Caki2 (cell line): ENCODE data around the gene RSF1. TPM values are rescaled to one million over a fixed set of nuclear protein-coding genes. Genes with fewer than 3 reads are reported as not detected.

ENCODE experiments used
- DNase-seq: peaks from one replicate; pipeline ENCODE4 v3.0.0-alpha.2; 2015; ENCODE audit warnings: low read depth
- in situ Hi-C: cut with HindIII; loops from 2 replicates; pipeline ENCODE4 v1.10.0; 2016; ENCODE audit warnings: low sequenced_read_pairs, low pct_unique_long_range_greater_than_20kb, mixed read lengths
- total RNA-seq: library from RNA; depleted of rRNA; stranded (reverse); fragments of >200 nt; shearing (Covaris generic); gene quantifications from 2 replicates; pipeline ENCODE4 v1.2.3, GENCODE V29; 2014; ENCODE audit warnings: low replicate concordance

The RSF1 gene
- total RNA-seq, 1 experiment from 2014 or later = 4.9 TPM

DNA sequence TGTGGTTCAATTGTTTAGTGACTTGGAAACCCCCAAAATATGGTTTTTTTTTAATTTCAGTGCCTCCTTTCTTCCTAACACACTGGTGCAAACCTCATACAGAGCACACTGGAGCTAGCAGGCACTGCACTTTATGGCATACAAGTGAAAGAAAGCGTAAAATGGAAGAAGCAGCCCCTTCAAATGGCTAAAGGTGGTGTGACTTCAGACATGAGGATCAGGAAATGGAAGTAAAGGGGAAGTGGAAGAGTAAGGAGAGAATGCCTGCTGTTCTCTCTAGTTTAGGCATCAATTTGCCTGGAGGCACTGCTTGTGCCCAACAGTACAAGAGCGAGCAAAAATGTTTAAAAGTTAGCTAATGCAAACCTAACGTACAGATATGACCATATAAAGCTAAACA lies 5.7 kb downstream of the RSF1 start:
- in situ Hi-C loops = no loop called here
- no peak for DNase-seq

DNA sequence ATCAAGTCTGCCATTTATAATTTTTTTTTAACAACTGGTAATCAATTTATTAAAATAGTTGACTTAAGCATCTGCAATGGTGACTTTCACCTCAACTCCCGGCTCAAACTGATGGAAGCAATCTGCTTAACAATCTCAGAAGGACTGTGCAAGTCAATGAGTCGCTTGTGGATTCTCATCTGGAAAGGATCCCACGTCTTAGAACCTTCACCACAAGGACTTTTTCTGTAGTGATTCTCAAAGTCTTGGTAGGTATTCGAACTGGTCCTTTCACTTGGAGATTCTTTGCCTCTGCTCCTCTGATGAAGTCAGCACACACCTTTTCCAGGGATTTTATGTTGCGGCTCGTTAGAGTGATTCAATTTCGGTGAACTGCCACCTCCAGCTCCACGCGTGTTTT lies 7.3 kb downstream of the RSF1 start:
- in situ Hi-C loops = no loop called here
- no peak for DNase-seq

DNA sequence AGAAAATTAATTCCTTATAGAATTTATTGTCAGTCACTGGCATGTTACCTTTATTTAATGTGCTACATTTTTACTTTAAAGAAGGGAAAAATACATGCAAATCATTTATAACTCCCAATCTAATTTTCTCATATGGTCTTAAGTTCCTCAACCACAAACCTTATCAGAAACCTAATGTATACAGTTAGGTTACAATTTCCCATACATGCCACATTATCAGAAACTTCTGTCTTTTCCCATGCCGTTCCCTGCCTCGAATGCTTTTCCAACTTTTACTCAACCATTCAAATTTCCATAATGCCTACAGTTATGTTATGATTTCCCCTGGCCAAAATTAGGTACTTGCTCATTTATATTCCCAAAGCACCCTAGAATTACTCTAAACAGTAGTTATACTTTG lies 13.5 kb downstream of the RSF1 start:
- in situ Hi-C loops = no loop called here
- DNase-seq = no peak

DNA sequence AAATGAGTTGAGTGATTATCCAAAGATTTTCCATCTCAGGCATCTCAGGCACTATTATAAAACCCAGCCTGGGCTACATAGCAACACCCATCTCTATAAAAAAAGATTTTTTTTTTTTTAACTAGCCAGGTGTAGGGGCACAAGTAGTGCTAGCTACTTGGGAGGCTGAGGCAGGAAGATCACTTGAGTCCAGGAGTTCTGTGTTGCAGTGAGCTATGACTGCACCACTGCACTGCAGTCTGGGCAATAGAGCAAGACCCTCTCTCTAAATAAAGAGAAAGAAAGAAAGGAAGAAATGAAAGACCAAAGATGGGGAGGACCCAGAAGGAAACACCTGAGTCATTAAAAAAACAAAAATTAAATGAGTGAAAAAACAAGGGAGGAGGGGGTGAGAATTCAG lies 14.1 kb downstream of the RSF1 start:
- in situ Hi-C loops = no loop called here
- DNase-seq = no peak

DNA sequence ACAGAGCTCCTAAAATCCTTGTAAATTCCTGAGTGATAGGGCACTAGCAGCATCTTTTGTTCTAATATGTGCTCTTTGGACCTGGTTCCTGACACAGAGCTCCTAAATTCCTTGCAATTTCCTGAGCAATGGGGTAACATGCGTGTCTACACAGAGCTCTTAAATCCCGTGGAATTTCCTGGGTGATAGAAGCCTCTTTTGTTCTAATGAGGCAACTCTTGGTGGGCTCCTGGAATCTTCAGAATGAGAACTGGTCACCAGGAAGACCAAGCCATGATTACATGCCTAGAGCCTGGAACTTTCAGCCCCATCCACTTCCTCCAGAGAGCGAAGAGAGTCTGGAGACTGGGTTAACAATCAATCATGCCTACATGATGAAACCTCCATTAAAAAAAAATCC lies 19.0 kb downstream of the RSF1 start:
- DNase-seq = no peak
- in situ Hi-C loops = no loop called here

DNA sequence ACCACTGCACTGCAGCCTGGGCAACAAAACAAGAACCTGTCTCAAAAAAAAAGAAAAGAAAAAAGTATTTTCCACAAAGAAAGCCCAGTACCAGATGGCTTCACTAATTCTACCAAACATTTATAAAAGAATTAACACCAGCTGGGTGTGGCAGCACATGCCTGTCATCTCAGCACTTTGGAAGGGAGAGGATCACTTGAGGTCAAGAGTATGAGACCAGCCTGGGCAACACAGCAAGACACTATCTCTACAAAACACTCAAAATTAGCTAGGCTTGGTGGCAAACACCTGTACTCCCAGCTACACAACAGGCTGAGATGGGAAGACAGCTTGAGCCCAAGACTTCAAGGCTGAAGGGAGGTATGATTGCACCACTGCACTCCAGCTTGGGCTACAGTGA lies 20.1 kb downstream of the RSF1 start:
- in situ Hi-C loops = no loop called here
- no peak for DNase-seq

DNA sequence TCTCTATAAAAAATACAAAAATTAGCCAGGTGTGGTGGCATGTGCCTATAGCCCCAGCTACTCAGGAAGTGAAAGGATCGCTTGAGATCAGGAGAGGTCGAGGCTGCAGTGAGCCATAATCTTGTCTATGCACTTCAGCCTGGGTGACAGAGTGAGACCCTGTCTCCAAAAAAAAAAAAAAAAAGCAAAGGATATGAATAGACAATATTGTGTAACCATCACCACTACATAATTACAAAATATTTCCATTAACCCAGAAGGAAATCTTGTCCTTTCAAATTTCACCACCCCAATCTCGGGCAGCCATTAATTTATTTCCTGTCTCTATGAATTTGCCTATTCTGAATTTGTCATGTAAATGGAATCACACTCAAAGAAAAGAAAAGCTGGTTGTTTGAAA lies 21.2 kb downstream of the RSF1 start:
- in situ Hi-C loops = no loop called here
- no peak for DNase-seq

DNA sequence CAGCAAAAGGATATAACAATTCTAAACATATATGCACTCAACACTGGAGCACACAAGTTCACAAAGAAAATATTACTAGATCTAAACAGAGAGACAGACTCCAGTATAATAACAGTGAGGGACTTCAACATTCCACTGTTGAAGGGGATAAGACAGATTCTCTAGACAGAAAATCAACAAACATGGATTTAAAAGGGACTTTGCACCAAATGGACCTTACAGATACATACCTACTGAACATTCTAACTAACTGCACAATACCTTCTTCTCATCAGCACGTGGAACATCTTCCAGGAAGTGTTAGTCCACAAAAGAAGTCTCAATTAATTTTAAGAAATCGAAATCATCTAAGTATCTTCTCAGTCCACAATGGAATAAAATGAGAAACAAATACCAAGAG lies 26.6 kb downstream of the RSF1 start:
- in situ Hi-C loops = no loop called here
- no peak for DNase-seq

DNA sequence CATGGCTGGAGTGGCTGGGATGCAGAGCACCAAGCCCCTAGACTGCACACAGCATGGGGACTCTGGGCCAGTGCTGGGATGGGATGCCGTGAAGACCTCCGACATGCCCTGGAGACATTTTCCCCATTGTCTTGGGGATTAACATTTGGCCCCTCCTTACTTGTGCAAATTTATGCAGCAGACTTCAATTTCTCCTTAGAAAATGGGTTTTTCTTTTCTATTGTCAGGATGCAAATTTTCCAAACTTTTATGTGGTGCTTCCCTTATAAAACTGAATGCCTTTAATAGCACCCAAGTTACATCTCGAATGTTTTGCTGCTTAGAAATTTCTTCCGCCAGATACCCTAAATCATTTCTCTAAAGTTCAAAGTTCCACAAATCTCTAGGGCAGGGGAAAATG lies 29.2 kb downstream of the RSF1 start:
- no peak for DNase-seq
- in situ Hi-C loops = no loop called here

DNA sequence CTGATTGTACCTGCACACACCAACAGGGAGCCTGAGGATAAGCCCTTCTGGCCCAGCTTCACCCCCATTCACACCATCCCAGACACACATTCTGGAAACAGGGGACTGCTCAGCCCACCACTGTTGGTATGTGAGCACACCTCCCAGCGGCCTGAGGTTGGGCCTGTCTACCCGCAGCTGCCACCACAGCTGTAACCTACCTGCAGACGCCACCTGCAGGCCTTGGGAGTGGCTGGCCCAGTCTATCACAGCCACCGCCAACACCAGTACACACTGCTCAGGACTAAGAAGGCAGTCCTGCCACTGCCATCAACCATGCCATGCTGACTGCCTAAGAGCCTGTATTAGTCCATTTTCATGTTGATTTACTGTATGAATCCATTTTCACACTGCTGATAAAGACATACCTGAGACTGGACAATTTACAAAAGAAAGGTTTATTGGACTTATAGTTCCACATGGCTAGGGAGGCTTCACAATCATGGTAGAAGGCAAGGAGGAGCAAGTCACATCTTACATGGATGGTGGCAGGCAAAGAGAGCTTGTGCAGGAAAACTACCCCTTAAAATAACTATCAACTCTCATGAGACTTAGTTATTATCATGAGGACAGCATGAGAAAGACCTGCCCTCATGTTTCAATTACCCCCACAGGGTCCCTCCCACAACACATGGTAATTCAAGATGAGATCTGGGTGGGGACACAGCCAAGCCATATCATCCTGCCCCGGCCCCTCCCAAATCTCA lies 30.6 kb downstream of the RSF1 start:
- no peak for DNase-seq
- in situ Hi-C loops = no loop called here

DNA sequence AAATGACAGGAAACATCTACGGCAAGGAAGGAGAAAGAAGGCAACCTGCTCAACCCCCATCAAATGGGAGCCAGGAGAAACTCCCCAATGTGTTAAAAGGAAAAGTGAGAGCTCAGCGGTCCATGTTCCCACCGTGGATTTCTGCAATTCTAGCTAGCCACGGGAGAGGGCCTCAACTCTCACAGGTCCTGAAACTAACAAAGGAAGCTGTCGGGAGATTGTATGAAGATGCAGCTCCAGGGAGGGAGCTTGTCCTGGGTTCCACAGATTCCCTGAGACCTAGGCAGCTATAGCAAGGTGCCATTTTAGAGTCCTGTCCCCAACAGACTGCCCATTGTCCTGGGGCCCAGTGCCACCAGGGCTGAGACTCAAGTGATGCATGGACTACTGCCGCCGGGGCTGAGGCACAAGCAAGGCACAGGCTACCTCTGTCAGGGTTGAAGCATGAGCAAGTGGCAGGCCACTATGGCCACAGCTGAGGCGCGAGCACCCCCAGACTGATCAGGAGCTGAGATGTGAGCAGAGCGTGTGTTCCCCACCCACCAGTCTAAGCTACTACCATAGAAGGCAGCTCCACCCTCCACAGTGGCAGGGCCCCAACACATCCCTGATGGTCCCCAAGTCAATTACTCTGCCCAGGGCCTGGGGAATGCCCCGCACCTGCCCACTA lies 31.3 kb downstream of the RSF1 start:
- no peak for DNase-seq
- in situ Hi-C loops = no loop called here

DNA sequence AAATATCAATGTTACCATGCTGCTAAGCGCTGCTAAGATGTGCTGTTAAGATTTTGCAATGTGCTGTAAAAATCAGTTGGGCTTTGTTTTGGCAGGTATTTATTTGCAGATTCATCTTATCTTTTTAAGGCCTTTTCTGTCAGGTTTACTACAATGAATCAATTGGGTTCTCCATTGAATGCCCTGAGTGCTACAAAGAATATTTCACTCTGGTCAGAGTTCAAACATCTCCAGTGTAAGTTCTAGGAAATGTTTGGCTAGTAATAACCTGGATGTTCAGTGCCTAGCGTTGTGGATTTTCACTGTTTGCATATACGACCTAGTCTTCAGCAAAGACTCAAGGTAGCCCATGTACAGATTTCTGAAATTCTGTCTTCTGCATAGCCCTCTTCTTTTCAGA lies 36.0 kb downstream of the RSF1 start:
- in situ Hi-C loops = no loop called here

DNA sequence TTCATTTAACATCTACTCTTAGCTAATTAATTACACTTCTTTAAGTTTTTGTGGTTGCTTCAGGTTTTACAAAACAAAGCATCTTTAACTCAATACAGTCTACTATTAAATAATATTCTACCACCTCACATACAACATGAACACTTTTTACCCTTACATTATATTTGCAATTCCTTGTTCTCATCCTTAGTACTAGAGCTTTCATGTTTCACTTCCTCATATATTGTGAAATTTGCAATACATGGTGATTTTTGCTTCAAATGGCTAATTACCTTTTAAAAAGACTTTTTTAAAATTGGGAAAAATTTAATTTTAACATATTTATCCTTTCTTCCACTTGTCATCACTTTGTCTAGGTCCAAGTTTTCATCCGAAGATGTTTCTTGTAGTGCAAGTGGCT lies 37.5 kb downstream of the RSF1 start:
- no peak for DNase-seq
- in situ Hi-C loops = no loop called here

More for the DNA sequence above, 36.0 kb downstream of the RSF1 start:
- no peak for DNase-seq

DNA sequence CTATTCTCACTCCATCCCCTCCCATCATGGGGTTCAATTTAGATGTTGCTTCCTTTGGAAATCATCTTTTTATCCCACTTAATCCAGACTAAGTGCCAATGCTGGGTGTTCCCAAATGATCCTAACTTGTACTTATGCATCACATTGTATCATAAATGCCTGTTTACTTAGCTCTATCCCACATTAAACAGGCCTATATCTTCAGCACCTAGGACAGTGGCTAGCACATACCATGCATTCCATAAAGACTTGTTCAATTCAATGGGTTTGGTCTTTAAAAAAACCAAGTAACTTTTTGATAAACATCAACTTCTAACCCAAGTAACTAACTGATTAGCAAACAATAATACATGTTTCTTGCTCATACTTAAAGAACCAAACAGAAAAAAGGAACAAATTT lies 40.6 kb downstream of the RSF1 start:
- in situ Hi-C loops = no loop called here
- peak; percentile 30 for DNase-seq

DNA sequence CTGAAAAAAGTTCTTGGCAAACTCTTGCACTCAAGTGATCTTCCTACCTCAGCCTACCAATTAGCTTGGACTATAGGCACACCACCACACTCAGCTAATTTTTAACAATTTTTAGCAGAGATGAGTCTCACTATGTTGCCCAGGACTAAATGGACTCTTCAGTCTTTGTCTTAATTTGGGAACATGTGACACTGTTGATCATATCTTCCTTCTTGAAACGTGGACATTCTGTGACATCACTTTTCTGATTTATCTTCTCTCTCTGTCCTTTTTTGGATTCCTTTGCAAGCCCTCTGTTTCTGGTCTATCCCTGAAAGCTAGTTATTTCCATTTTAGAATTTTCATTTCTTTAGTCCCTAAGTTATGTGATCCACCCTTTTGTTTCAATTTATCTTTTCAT lies 42.0 kb downstream of the RSF1 start:
- in situ Hi-C loops = no loop called here
- DNase-seq = no peak

DNA sequence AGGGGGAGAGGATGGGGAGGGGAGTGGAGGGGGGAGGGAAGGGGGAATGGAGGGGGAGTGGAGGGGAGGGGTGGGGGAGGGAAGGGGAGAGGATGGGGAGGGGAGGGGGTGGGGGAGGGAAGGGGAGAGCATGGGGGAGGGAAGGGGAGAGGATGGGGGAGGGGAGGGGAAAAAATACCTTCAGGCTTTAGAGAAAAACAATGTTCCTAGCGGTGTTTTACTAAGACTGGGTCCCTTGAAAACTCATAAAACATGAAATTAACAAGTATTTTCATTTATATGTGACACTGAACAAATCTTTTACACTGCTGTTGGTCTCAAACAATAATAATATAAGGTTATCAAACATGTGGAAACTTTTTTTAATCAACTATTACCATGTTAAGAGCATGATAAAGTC lies 42.4 kb downstream of the RSF1 start:
- in situ Hi-C loops = no loop called here
- no peak for DNase-seq

DNA sequence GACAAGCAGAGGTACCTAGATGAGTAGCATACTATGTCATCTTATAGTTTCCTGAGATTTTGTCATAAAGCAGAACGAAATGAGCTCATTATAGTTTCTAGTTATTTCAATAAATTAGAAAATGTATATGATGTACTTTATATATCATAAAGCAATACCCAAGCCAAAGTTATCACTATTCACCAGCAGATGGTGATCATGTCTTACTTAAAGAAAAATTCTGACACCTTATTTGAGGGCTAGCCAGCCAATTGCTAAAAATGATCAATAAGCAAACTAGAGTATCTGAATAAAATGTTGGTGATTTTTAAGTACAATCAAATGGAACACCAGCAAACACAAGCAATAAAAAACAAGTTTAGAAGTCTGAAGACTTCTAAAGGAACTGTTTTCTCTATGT lies 44.1 kb downstream of the RSF1 start:
- DNase-seq = no peak
- in situ Hi-C loops = no loop called here

DNA sequence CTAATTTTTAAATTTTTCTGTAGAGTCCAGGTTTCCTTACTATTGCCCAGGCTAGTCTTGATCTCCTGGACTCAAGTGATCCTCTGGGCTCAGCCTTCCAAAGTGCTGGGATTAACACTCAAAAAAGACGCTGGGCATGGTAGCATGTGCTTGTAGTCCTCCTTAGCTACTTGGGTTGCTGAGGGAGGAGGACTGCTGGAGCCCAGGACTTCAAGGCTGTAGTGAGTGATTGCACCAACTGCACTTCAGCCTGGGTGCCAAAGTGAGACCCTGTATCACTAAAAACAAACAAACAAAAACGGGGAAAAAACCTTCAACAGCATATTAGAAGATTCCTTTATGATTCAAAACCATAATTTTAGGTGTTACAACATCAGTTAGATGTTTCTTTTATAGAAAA lies 44.6 kb downstream of the RSF1 start:
- in situ Hi-C loops = no loop called here
- no peak for DNase-seq

DNA sequence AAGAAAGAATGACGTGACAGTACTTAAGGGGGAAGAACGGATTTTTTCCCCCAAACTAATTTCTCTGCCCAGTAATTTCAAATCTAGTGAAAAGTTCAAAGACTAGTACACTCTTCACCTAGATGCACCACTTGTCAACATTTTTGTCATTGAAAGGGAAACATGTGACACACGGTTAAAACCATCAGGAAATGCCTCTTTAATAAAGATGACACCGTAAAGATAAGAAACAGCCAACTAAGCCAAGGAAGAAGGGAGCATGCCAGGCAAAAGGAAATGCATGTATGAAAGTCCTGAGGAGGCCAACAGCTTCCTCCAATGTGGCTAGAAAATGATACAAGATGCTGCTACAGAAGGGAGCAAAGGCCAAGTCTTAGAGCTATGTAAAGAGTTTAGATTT lies 49.4 kb downstream of the RSF1 start:
- in situ Hi-C loops = no loop called here
- DNase-seq = no peak

DNA sequence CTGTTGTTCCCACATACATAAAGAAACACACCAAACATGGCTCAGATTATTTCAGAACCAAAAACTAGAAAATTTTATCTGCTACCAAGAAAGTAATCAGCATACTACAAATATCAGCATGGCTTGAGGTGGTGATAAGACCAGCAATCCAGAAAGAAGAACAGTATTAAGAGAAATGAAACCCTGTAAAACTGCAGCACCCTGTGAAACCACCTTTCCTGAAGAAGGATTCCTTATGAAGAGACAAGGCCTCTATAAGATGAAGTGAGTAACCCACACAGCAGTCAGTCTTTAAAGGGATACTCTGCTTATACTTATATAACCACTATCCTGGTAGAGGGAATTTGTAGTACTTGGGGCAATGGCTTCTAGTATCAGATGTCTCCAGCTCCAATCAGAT lies 49.9 kb downstream of the RSF1 start:
- in situ Hi-C loops = no loop called here
- DNase-seq = no peak
